HepG2 (cell line): Measurements from ENCODE around the gene PIEZO2. TPM values are rescaled to one million over a fixed set of nuclear protein-coding genes. Genes with fewer than 3 reads are reported as not detected.

Experiments
- ATAC-seq: fragments of 200-7000 bp; cut with Tn5 transposase; 3 replicates; pipeline ENCODE4 v1.9.1; 2020; ENCODE audit warnings: mild to moderate bottlenecking, moderate library complexity
- BruUV-seq: library from RNA; stranded (reverse); fragments of 400-500 nt; replicated peaks from 2 replicates; lab custom pipeline; 2021; lab: Mats Ljungman, UMichigan
- CTCF ChIA-PET: fragments of 300-600 bp; formaldehyde crosslinking; extraction: SDS; loops from one replicate; lab custom pipeline; 2021; ENCODE audit warnings: low total read pairs, inconsistent platforms, low intra/inter-chr PET ratio; lab: Yijun Ruan, JAX
- POLR2A ChIA-PET: fragments of 350-600 bp; sonication (Branson Sonifier 250); formaldehyde crosslinking; loops from one replicate; lab custom pipeline; 2020; ENCODE audit warnings: antibody characterized with exemption, inconsistent platforms; lab: Yijun Ruan, JAX
- DNase-seq: peaks from one replicate; pipeline ENCODE4 v3.0.0-alpha.2; 2015; ENCODE audit warnings: low spot score
- FAIRE-seq: peaks from 3 replicates; lab custom pipeline; 2011; peaks lifted over from hg19 to GRCh38; lab: Jason Lieb, UNC
- H2AFZ ChIP-seq: one replicate; pipeline ENCODE4 v1.6.1; 2011; ENCODE audit warnings: low read length, inconsistent platforms
- H3K27ac ChIP-seq: fragments of 300-600 bp; 3 replicates; pipeline ENCODE4 v1.8.0; 2011; ENCODE audit warnings: mixed run types, mild to moderate bottlenecking, mixed read lengths, low read length, inconsistent platforms; ENCODE audit not compliant: insufficient read depth; ENCODE audit errors: extremely low read length
- H3K27me3 ChIP-seq, 2 experiments: fragments of 200-600 bp in 1 of 2; 2 replicates in 1 of 2; 3 replicates in 1 of 2; pipeline versions ENCODE4 v1.6.0 to v1.8.0; 2011; ENCODE audit warnings: low read length in 2 of 2, mild to moderate bottlenecking in 2 of 2, moderate library complexity in 2 of 2, inconsistent platforms in 1 of 2; ENCODE audit not compliant: insufficient read depth in 2 of 2, control insufficient read depth in 1 of 2
- H3K36me3 ChIP-seq, 2 experiments: fragments of 200-600 bp in 1 of 2; replicated peaks in 1 of 2; 2 replicates in 1 of 2; 3 replicates in 1 of 2; pipeline versions ENCODE4 v1.5.1 to v1.8.0; 2011; ENCODE audit warnings: low read length in 2 of 2, inconsistent platforms in 1 of 2; ENCODE audit not compliant: insufficient read depth in 2 of 2, control insufficient read depth in 1 of 2
- H3K4me1 ChIP-seq: 2 replicates; pipeline ENCODE4 v1.5.1; 2012; ENCODE audit warnings: low read length, inconsistent platforms; ENCODE audit not compliant: insufficient read depth
- H3K4me2 ChIP-seq: 2 replicates; pipeline ENCODE4 v1.6.0; 2011; ENCODE audit warnings: low read depth, low read length, inconsistent platforms
- H3K4me3 ChIP-seq, 3 experiments: fragments of 200-600 bp in 1 of 3; sonication (generic), shearing (Covaris generic) in 1 of 3; replicated peaks in 1 of 3; 2 replicates each; pipeline ENCODE4 v1.5.1; 2011 to 2016; ENCODE audit warnings: low read length in 3 of 3, inconsistent platforms in 2 of 3, low read depth in 2 of 3, mild to moderate bottlenecking in 2 of 3, control low read depth in 1 of 3, mixed read lengths in 1 of 3; ENCODE audit not compliant: insufficient read depth in 1 of 3
- H3K79me2 ChIP-seq: one replicate; pipeline ENCODE4 v1.6.1; 2011; ENCODE audit warnings: low read length, inconsistent platforms; ENCODE audit not compliant: insufficient read depth
- H3K9ac ChIP-seq: 2 replicates; pipeline ENCODE4 v1.6.0; 2011; ENCODE audit warnings: mild to moderate bottlenecking, low read depth, low read length, inconsistent platforms; ENCODE audit not compliant: insufficient read depth
- H3K9me3 ChIP-seq: 2 replicates; pipeline ENCODE4 v1.5.1; 2012; ENCODE audit warnings: mild to moderate bottlenecking, low read length
- H4K20me1 ChIP-seq: 2 replicates; pipeline ENCODE4 v1.6.0; 2011; ENCODE audit warnings: inconsistent platforms, mild to moderate bottlenecking, low read length, moderate library complexity; ENCODE audit not compliant: insufficient read depth
- CEBPG ChIP-seq: IDR thresholded peaks from 2 replicates; pipeline ENCODE4 v1.6.1; 2016
- CREB3 ChIP-seq: sonication (generic); formaldehyde crosslinking; IDR thresholded peaks from 2 replicates; pipeline ENCODE4 v1.5.0; 2020; ENCODE audit warnings: missing genetic modification reagents
- MED8 ChIP-seq: sonication (generic); formaldehyde crosslinking; IDR thresholded peaks from 2 replicates; pipeline ENCODE4 v1.8.1; 2023; ENCODE audit warnings: mild to moderate bottlenecking, missing genetic modification reagents; ENCODE audit not compliant: insufficient replicate concordance
- NFE2L2 ChIP-seq: fragments of 150-350 bp; IDR thresholded peaks from 2 replicates; pipeline ENCODE4 v1.6.1; 2014; ENCODE audit warnings: low read length
- RNF219 ChIP-seq: sonication (generic); formaldehyde crosslinking; IDR thresholded peaks from 2 replicates; pipeline ENCODE4 v1.5.0; 2020; ENCODE audit warnings: mild to moderate bottlenecking, missing genetic modification reagents
- TERF1 ChIP-seq: sonication (generic); formaldehyde crosslinking; IDR thresholded peaks from 2 replicates; pipeline ENCODE4 v1.8.0; 2022; ENCODE audit warnings: mild to moderate bottlenecking, missing genetic modification reagents, moderate library complexity
- U2AF2 ChIP-seq: fragments of 200-400 bp; formaldehyde crosslinking; IDR thresholded peaks from 2 replicates; pipeline ENCODE4 v1.6.1; 2017; ENCODE audit warnings: low read depth, mild to moderate bottlenecking, low read length
- YY1 ChIP-seq: IDR thresholded peaks from 2 replicates; pipeline ENCODE4 v1.6.1; 2011; ENCODE audit warnings: low read length, low read depth, moderate library complexity, mild to moderate bottlenecking; ENCODE audit not compliant: insufficient read depth, insufficient replicate concordance
- ZMYM4 ChIP-seq: sonication (generic); formaldehyde crosslinking; IDR thresholded peaks from 2 replicates; pipeline ENCODE4 v1.8.1; 2023; ENCODE audit warnings: mild to moderate bottlenecking, missing genetic modification reagents
- ZNF12 ChIP-seq: sonication (generic); formaldehyde crosslinking; IDR thresholded peaks from 2 replicates; pipeline ENCODE4 v1.5.0; 2020; ENCODE audit warnings: missing genetic modification reagents
- ZNF136 ChIP-seq: sonication (generic); formaldehyde crosslinking; IDR thresholded peaks from 2 replicates; pipeline ENCODE4 v1.8.1; 2022; ENCODE audit warnings: low read depth, mild to moderate bottlenecking, moderate library complexity, missing genetic modification reagents
- ZNF253 ChIP-seq: sonication (generic); formaldehyde crosslinking; IDR thresholded peaks from 2 replicates; pipeline ENCODE4 v1.8.0; 2022; ENCODE audit warnings: mild to moderate bottlenecking, missing genetic modification reagents, borderline replicate concordance
- ZNF503 ChIP-seq: sonication (generic); formaldehyde crosslinking; IDR thresholded peaks from 2 replicates; pipeline ENCODE4 v1.4.0; 2020; ENCODE audit warnings: missing genetic modification reagents
- ZNF766 ChIP-seq: sonication (generic); formaldehyde crosslinking; IDR thresholded peaks from 2 replicates; pipeline ENCODE4 v1.5.0; 2020; ENCODE audit warnings: missing genetic modification reagents, borderline replicate concordance
- ZSCAN30 ChIP-seq: sonication (generic); formaldehyde crosslinking; IDR thresholded peaks from 2 replicates; pipeline ENCODE4 v1.5.0; 2020; ENCODE audit warnings: mild to moderate bottlenecking, missing genetic modification reagents
- WGBS: methylation state at CpG from one replicate; pipeline ENCODE4 v1.1.6; 2017; ENCODE audit warnings: low lambda C conversion rate; 5-methylcytosine and 5-hydroxymethylcytosine counted together
- in situ Hi-C: cut with HindIII; loops from 2 replicates; pipeline ENCODE4 v1.10.0; 2017; ENCODE audit warnings: low pct_unique_long_range_greater_than_20kb; ENCODE audit not compliant: extremely low pct_ligation_motif_present
- intact Hi-C: fragments of 100-400 bp; cut with micrococcal nuclease; formaldehyde crosslinking; loops from one replicate; pipeline ENCODE4 v1.10.0; 2022; ENCODE audit not compliant: unreplicated experiment
- polyA plus RNA-seq, 8 experiments: library from polyadenylated mRNA; depleted of rRNA in 3 of 8; stranded (reverse) in 7 of 8; unstranded in 1 of 8; fragments of >200 nt; fragmentation: Illumina TruSeq in 4 of 8; extraction: Trizol in 4 of 8; gene quantifications; 2 replicates each; pipeline versions ENCODE4 v1.2.1 to v1.2.3, GENCODE V29; 2011 to 2016; ENCODE audit warnings: low read depth in 4 of 8, missing spikeins in 1 of 8, mixed read lengths in 1 of 8; ENCODE audit not compliant: insufficient read depth in 1 of 8
- total RNA-seq, 5 experiments: library from RNA; depleted of rRNA; stranded (reverse); fragments of >200 nt; fragmentation: Illumina TruSeq; extraction: Trizol; gene quantifications; 2 replicates each; pipeline ENCODE4 v1.2.3, GENCODE V29; 2016; ENCODE audit warnings: low read depth in 1 of 5

Gene PIEZO2
- total and polyA plus RNA-seq, 2 of the 13 experiments (the other 11 are each of a cell fraction or from before 2014, with no cell fraction given): 15.2 to 27.2 TPM

- 51% methylated on average over 2 of the region's 2 CpGs for WGBS
- Histone ChIP-seq H3K4me3 (no peak overlapping the region), H4K20me1 (no peaks in the 10 kb centered on the region), H3K9me3 (no peaks in the 10 kb centered on the region), H3K36me3 (no peaks in the 10 kb centered on the region), H3K4me2 (no peak overlapping the region), H3K27me3 (no peaks in the 10 kb centered on the region), H2AFZ (no peak overlapping the region), H3K9ac (no peak overlapping the region), H3K27ac (no peak overlapping the region), H3K79me2 (no peaks in the 10 kb centered on the region), H3K4me1 (peaks cover 16% of the 10 kb centered on the region)
- in situ Hi-C loops (no loop called here), intact Hi-C loops (no loop called here)
- BruUV-seq: no TSS peak
- no peak for FAIRE-seq
- DNase-seq: no peak
- ATAC-seq: no peak
- ChIA-PET POLR2A (no interaction called here), CTCF (no interaction called here)
- no peak for TF ChIP-seq CEBPG (CRISPR knock-in tag)
- TF ChIP-seq ZSCAN30 (CRISPR knock-in tag): no peak
- TF ChIP-seq MED8 (CRISPR knock-in tag): no peak
- TF ChIP-seq U2AF2: no peak
- no peak for TF ChIP-seq YY1
- no peak for TF ChIP-seq CREB3
- no peak for TF ChIP-seq RNF219 (CRISPR knock-in tag)
- no peak for TF ChIP-seq ZNF12 (CRISPR knock-in tag)
- TF ChIP-seq ZNF766 (CRISPR knock-in tag): no peak
- TF ChIP-seq TERF1 (CRISPR knock-in tag): no peak
- no peak for TF ChIP-seq NFE2L2
- no peak for TF ChIP-seq ZNF503
- no peak for TF ChIP-seq ZMYM4
- TF ChIP-seq ZNF253 (CRISPR knock-in tag): no peak
- TF ChIP-seq ZNF136 (CRISPR knock-in tag): no peak
Measured at GRCh38 chr18:10930076-10930475, 219.3 kb downstream of the PIEZO2 start.
